ENCODE data around the gene AMACR. TPM values are rescaled to one million over a fixed set of nuclear protein-coding genes. Genes with fewer than 3 reads are reported as not detected.

AMACR gene
- total and polyA plus RNA-seq, 10 of the 15 experiments (the other 5 are each of a cell fraction or from before 2014, with no cell fraction given), result 2.6 to 20.4 (median 10.4) TPM

DNA sequence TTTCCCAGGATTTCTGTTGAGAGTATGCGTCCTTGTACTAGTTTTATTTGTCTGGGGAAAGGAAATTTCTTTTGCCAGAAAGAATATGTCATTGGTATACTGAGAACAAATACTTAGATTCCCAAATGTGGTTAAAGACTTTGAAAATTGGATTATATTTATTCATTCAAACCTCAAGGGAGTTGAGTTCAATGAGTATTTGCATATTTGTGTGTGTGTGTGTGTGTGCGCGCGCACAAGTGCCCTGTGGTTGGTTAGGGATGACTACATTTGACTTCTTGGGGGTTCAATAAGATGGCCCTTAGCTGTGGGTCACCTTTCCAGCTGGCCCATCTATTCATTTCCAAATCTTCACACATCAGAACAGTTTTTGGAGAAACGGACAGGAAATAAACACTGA is 66.8 kb downstream of the AMACR start:
- 32% methylated on average over 5 of the region's 5 CpGs for WGBS (ENCODE audit: insufficient coverage, insufficient replicate concordance, low lambda C conversion rate, missing lambda C conversion rate)
- TF ChIP-seq POU2F2 (IDR thresholded peaks at IDR 0.05; ENCODE audit: borderline replicate concordance, low read depth, low read length) (peak; percentile 73; the same call in 1 of the 3 replicates), MYB (IDR thresholded peaks at IDR 0.05; ENCODE audit: borderline replicate concordance, low read depth, low read length) (no peak)
- no peak overlapping the region for H2AFZ ChIP-seq (ENCODE audit: control insufficient read depth, low read depth, low read length)
- no peaks in the 10 kb centered on the region for H4K20me1 ChIP-seq (ENCODE audit: control insufficient read depth, insufficient read depth)
- no peaks in the 10 kb centered on the region for H3K4me1 ChIP-seq (ENCODE audit: control insufficient read depth, insufficient read depth, low read length)
- H3K4me3 ChIP-seq, result no peak overlapping the region
- intact Hi-C loops (cut with micrococcal nuclease; ENCODE audit: unreplicated experiment), result no loop called here
- ChIA-PET RAD21 (ENCODE audit: unreplicated experiment) (no interaction called here), CTCF (interaction anchor here (1.2 to 1.6 kb wide), 2 partner anchors 206 to 507 kb away, joined by 3 read pairs; no protein-coding TSS in a partner anchor), POLR2A (no interaction called here), SMC1A (ENCODE audit: uncharacterized antibody, unreplicated experiment) (interaction anchor here (1.8 kb wide), 1 partner anchor 22 kb away, joined by 3 read pairs; no protein-coding TSS in a partner anchor)
- ATAC-seq, result peak; percentile 35; the same call in 1 of the 3 replicates
- no TSS peak for BruUV-seq (replicated peaks)
- H3K27me3 ChIP-seq (replicated peaks in 1 of 2; ENCODE audit: control insufficient read depth in 2 of 2, insufficient read depth in 2 of 2, low read length in 1 of 2), result no peaks in the 10 kb centered on the region; a peak in 1 of 4 replicates
- in situ Hi-C loops (cut with MboI), result no loop called here
- H3K4me2 ChIP-seq (ENCODE audit: control insufficient read depth, insufficient read depth), result no peak overlapping the region
- H3K9ac ChIP-seq (ENCODE audit: control insufficient read depth, insufficient read depth, low read length), result no peak overlapping the region
- H3K79me2 ChIP-seq (ENCODE audit: control insufficient read depth, insufficient read depth, low read length), result no peaks in the 10 kb centered on the region
- no peak overlapping the region for H3K27ac ChIP-seq (ENCODE audit: control insufficient read depth, insufficient read depth)
- DNase-seq (ENCODE audit: low read depth, low spot score), result no peak
- no peak for FAIRE-seq
- no peaks in the 10 kb centered on the region; the same call in 2 of the 3 replicates for H3K9me3 ChIP-seq (replicated peaks; ENCODE audit: control insufficient read depth, insufficient read depth, low read length)
- no peaks in the 10 kb centered on the region for H3K36me3 ChIP-seq (ENCODE audit: control insufficient read depth in 2 of 2, insufficient read depth in 2 of 2, low read length in 1 of 2)

DNA sequence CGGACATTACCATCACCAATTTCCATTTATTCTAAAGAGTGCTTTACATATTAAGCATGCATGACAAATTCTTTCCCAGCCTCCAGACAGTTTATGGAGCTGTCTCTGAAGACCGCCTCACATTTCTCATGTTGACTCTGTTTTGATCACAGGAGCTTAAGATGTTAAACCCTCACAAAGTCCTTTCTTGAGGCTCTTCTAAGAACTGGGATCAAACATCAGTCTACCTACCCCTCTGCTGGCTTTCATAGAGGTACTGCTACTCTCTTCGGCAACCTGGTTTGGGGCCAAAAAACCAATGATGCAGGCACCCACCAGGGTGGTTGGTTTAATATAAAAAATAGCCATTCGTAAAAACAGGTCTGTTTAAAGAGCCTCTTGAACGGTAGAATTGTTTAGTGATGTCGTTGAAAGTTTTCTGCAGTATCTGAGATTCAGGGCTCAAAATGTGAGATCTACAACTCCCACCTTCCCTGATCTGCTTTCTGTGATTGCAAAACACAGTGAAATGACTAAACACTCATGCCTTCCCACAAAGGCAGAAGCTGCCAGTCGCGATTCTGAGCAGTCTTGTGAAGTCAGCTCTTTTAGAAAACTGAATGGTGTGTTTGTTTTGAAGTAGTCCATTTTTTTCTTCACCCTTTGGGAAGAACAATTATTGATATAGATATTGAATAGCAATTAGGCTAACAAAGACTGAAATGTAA is 68.1 kb downstream of the AMACR start:
- ATAC-seq, result no peak
- no peak overlapping the region for H2AFZ ChIP-seq (ENCODE audit: control insufficient read depth, low read depth, low read length)
- in situ Hi-C loops (cut with MboI) (no loop called here), intact Hi-C loops (cut with micrococcal nuclease; ENCODE audit: unreplicated experiment) (no loop called here)
- H3K4me3 ChIP-seq, result no peak overlapping the region
- no peaks in the 10 kb centered on the region; a peak in 1 of 4 replicates for H3K27me3 ChIP-seq (replicated peaks in 1 of 2; ENCODE audit: control insufficient read depth in 2 of 2, insufficient read depth in 2 of 2, low read length in 1 of 2)
- no TSS peak for BruUV-seq (replicated peaks)
- no peak for DNase-seq (ENCODE audit: low read depth, low spot score)
- no peak overlapping the region for H3K4me2 ChIP-seq (ENCODE audit: control insufficient read depth, insufficient read depth)
- ChIA-PET CTCF (interaction anchor here (0.8 to 1.0 kb wide), 2 partner anchors 30 to 31 kb away, joined by 3 read pairs; no protein-coding TSS in a partner anchor), RAD21 (ENCODE audit: unreplicated experiment) (interaction anchor here (0.8 to 1.2 kb wide), 3 partner anchors 30 to 501 kb away, joined by 3 to 4 read pairs (median 3); no protein-coding TSS in a partner anchor), SMC1A (ENCODE audit: uncharacterized antibody, unreplicated experiment) (interaction anchor here (0.9 to 1.8 kb wide), 5 partner anchors 10 to 352 kb away, joined by 3 to 8 read pairs (median 3); no protein-coding TSS in a partner anchor), POLR2A (no interaction called here)
- no peaks in the 10 kb centered on the region for H4K20me1 ChIP-seq (ENCODE audit: control insufficient read depth, insufficient read depth)
- H3K27ac ChIP-seq (ENCODE audit: control insufficient read depth, insufficient read depth), result no peak overlapping the region
- H3K36me3 ChIP-seq (ENCODE audit: control insufficient read depth in 2 of 2, insufficient read depth in 2 of 2, low read length in 1 of 2), result no peaks in the 10 kb centered on the region
- no peak for FAIRE-seq
- H3K9ac ChIP-seq (ENCODE audit: control insufficient read depth, insufficient read depth, low read length), result no peak overlapping the region
- no peaks in the 10 kb centered on the region for H3K79me2 ChIP-seq (ENCODE audit: control insufficient read depth, insufficient read depth, low read length)
- no peaks in the 10 kb centered on the region for H3K4me1 ChIP-seq (ENCODE audit: control insufficient read depth, insufficient read depth, low read length)
- WGBS (ENCODE audit: insufficient coverage, insufficient replicate concordance, low lambda C conversion rate, missing lambda C conversion rate), result 62% methylated on average over 8 of the region's 8 CpGs
- H3K9me3 ChIP-seq (replicated peaks; ENCODE audit: control insufficient read depth, insufficient read depth, low read length), result no peaks in the 10 kb centered on the region; the same call in 2 of the 3 replicates
- TF ChIP-seq GABPA (IDR thresholded peaks at IDR 0.05; ENCODE audit: low read depth) (no peak), CREB1 (IDR thresholded peaks at IDR 0.05; ENCODE audit: low read depth) (no peak), KLF5 (IDR thresholded peaks at IDR 0.05; ENCODE audit: partially characterized antibody) (no peak), ESRRA (IDR thresholded peaks at IDR 0.05; ENCODE audit: low read length) (no peak), ZSCAN29 (IDR thresholded peaks at IDR 0.05) (no peak)
- TF ChIP-seq, protein P1, sequence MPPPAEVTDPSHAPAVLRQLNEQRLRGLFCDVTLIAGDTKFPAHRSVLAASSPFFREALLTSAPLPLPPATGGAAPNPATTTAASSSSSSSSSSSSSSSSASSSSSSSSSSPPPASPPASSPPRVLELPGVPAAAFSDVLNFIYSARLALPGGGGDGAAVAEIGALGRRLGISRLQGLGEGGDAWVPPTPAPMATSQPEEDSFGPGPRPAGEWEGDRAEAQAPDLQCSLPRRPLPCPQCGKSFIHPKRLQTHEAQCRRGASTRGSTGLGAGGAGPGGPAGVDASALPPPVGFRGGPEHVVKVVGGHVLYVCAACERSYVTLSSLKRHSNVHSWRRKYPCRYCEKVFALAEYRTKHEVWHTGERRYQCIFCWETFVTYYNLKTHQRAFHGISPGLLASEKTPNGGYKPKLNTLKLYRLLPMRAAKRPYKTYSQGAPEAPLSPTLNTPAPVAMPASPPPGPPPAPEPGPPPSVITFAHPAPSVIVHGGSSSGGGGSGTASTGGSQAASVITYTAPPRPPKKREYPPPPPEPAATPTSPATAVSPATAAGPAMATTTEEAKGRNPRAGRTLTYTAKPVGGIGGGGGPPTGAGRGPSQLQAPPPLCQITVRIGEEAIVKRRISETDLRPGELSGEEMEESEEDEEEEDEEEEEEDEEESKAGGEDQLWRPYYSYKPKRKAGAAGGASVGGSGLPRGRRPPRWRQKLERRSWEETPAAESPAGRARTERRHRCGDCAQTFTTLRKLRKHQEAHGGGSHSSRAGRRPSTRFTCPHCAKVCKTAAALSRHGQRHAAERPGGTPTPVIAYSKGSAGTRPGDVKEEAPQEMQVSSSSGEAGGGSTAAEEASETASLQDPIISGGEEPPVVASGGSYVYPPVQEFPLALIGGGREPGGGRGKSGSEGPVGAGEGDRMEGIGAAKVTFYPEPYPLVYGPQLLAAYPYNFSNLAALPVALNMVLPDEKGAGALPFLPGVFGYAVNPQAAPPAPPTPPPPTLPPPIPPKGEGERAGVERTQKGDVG (CRISPR knock-in tag; IDR thresholded peaks at IDR 0.05), result no peak
- TF ChIP-seq, protein P2, sequence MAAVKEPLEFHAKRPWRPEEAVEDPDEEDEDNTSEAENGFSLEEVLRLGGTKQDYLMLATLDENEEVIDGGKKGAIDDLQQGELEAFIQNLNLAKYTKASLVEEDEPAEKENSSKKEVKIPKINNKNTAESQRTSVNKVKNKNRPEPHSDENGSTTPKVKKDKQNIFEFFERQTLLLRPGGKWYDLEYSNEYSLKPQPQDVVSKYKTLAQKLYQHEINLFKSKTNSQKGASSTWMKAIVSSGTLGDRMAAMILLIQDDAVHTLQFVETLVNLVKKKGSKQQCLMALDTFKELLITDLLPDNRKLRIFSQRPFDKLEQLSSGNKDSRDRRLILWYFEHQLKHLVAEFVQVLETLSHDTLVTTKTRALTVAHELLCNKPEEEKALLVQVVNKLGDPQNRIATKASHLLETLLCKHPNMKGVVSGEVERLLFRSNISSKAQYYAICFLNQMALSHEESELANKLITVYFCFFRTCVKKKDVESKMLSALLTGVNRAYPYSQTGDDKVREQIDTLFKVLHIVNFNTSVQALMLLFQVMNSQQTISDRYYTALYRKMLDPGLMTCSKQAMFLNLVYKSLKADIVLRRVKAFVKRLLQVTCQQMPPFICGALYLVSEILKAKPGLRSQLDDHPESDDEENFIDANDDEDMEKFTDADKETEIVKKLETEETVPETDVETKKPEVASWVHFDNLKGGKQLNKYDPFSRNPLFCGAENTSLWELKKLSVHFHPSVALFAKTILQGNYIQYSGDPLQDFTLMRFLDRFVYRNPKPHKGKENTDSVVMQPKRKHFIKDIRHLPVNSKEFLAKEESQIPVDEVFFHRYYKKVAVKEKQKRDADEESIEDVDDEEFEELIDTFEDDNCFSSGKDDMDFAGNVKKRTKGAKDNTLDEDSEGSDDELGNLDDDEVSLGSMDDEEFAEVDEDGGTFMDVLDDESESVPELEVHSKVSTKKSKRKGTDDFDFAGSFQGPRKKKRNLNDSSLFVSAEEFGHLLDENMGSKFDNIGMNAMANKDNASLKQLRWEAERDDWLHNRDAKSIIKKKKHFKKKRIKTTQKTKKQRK (IDR thresholded peaks at IDR 0.05; ENCODE audit: low read depth, low read length), result no peak

All from GM12878 (cell line).